ENCODE measurements around the gene ZSCAN1.
A peak's percentile ranks its signal among the peaks of the same experiment; 100 is the strongest.

Gene ZSCAN1, protein sequence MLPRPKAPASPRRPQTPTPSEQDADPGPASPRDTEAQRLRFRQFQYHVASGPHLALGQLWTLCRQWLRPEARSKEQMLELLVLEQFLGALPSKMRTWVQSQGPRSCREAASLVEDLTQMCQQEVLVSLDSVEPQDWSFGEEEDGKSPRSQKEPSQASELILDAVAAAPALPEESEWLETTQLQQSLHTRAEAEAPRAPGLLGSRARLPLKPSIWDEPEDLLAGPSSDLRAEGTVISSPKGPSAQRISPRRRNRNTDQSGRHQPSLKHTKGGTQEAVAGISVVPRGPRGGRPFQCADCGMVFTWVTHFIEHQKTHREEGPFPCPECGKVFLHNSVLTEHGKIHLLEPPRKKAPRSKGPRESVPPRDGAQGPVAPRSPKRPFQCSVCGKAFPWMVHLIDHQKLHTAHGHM

DNA sequence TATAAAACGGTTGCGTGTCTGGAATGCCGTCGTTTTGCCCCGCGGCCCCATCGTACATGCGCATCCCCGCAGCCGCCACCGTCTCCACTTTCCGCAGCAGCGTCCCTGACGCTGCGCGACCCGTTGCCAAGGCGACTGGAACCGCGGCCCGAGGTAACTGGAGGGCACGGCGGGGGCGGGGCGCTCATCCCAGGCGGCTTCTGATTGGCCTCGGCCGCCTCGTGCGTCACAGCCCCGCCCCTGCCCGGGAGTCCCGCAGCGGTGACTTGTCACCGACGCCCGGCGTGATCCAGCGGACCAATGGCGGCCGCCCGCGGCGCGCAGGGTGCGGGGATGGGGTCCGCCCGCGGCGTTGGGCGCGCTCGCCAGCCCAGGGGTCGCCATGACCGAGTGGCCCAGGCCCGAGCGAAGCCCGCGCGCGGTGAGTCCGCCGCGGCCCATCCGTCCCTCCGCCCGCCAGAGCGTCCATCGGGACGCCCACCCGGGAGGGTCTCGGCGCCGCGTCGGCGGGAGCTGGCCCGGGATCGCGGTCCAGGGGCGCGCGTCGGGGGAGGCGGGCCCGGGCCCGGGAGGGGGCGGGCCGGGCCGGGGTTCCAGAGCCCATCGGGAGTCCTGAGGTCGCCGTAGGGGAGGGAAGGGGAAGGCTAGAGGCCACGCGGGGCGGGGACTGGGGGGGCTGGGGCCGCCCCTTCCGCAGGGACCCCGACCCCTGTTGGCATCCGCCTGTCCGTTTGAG is at the start of gene ZSCAN1:
ZSCAN1 (plus strand) TSS at position 285 of the 736 bp plus-strand sequence. CDS start 3,812 bp downstream, outside the sequence.
- TF ChIP-seq, protein P1, sequence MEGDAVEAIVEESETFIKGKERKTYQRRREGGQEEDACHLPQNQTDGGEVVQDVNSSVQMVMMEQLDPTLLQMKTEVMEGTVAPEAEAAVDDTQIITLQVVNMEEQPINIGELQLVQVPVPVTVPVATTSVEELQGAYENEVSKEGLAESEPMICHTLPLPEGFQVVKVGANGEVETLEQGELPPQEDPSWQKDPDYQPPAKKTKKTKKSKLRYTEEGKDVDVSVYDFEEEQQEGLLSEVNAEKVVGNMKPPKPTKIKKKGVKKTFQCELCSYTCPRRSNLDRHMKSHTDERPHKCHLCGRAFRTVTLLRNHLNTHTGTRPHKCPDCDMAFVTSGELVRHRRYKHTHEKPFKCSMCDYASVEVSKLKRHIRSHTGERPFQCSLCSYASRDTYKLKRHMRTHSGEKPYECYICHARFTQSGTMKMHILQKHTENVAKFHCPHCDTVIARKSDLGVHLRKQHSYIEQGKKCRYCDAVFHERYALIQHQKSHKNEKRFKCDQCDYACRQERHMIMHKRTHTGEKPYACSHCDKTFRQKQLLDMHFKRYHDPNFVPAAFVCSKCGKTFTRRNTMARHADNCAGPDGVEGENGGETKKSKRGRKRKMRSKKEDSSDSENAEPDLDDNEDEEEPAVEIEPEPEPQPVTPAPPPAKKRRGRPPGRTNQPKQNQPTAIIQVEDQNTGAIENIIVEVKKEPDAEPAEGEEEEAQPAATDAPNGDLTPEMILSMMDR (IDR thresholded peaks at IDR 0.05; ENCODE audit: control extremely low read depth, extremely low read depth, low read depth, missing control alignments), result no peak
- no peak for DNase-seq (ENCODE audit: extremely low spot score)
- CTCF ChIA-PET, result no interaction called here
- POLR2A ChIA-PET, result no interaction called here

GRCh38 chr19:57992841-57993240 is 41.0 kb upstream of the ZSCAN1 start:
- ChIA-PET CTCF (no interaction called here), POLR2A (no interaction called here)
- no peak for DNase-seq (ENCODE audit: extremely low spot score)
- TF ChIP-seq, protein P1 (IDR thresholded peaks at IDR 0.05; ENCODE audit: control extremely low read depth, extremely low read depth, low read depth, missing control alignments), result no peak

DNA sequence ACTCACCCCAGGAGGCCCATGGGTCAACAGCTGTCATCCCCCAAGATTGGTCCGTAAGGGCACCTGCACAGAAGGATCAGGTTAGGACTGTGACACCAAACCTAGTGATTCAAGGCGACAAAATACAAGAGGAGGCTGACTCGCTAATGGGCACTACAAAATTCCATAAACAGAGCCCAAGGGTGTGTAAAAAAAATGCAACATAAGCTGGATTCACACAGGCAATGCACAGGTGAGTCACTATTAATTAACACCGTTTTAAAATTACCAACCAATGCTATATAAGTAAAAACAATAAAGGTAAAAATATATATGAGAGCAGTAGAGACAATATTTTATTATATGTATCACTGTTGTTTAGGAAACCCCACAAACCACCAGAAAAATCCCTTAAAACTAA is 33.1 kb upstream of the ZSCAN1 start:
- POLR2A ChIA-PET, result no interaction called here
- TF ChIP-seq, protein P1 (IDR thresholded peaks at IDR 0.05; ENCODE audit: control extremely low read depth, extremely low read depth, low read depth, missing control alignments), result no peak
- CTCF ChIA-PET, result interaction anchor here (1.3 to 1.8 kb wide), 2 partner anchors 9 to 13 kb away, joined by 4 to 6 read pairs; no protein-coding TSS in a partner anchor
- DNase-seq (ENCODE audit: extremely low spot score), result no peak

- ChIA-PET POLR2A (no interaction called here), CTCF (interaction anchor here (0.7 to 1.8 kb wide), 5 partner anchors 9 to 518 kb away, joined by 3 to 6 read pairs (median 3); partner anchors contain the start of gene ZBTB45)
- TF ChIP-seq, protein P1 (IDR thresholded peaks at IDR 0.05; ENCODE audit: control extremely low read depth, extremely low read depth, low read depth, missing control alignments), result no peak
- peak; percentile 27 for DNase-seq (ENCODE audit: extremely low spot score)
Observed at GRCh38 chr19:58001895-58002369, 31.9 kb upstream of the ZSCAN1 start.

DNA sequence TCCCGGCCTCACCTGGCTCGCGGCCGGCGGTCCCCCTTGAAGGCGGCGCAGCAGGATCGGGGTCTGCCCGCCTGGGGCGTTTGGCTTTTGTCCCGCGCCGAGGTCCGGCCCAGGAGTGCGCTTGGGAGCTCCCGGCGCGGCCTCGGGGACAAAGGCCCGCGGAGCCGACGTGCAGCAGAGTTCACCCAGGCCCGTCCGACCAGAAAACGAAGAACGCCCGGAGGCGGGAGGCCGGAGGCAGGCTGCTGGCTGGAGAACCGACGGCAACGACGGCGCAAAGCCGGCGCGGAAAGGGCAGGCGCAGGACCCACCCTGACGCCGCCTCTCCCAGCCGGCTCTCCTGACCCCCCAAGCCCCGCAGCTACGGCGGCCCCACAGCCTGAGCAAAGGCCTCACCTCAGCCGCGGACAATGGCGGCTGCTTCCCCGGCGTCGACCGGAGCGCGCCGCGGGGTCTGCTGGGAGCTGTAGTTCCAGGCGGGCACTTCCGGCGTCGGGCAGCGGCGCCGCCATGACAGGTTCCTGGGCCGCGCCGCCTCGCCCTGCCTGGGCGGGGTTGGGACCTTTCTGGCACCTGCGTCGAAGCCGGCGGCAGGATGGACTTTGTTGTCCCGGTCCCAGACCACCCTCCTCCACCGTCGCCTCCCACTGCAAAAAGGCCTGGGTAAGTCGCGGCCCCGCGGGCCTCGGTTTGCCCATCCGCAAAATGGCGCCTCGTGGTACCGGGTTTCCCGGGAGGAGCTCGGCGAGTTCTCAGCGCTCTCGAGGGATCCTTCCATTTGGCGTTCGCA is 31.2 kb upstream of the ZSCAN1 start, which contains the start of gene ZNF606:
ZNF606 (minus strand) TSS at position 437 of the 790 bp plus-strand sequence. CDS start 1,501 bp downstream, outside the sequence.
- CTCF ChIA-PET, result interaction anchor here (0.7 to 1.8 kb wide), 5 partner anchors 8 to 517 kb away, joined by 3 to 6 read pairs (median 3); partner anchors contain the start of gene ZBTB45
- TF ChIP-seq, protein P1 (IDR thresholded peaks at IDR 0.05; ENCODE audit: control extremely low read depth, extremely low read depth, low read depth, missing control alignments), result no peak
- POLR2A ChIA-PET, result no interaction called here
- DNase-seq (ENCODE audit: extremely low spot score), result peak; percentile 94

All from GM10248 (cell line).